MCF 10A (cell line): ENCODE measurements around the gene CCDC177. TPM values are rescaled to one million over a fixed set of nuclear protein-coding genes. Genes with fewer than 3 reads are reported as not detected.

Experiments
- BruUV-seq: library from RNA; stranded (reverse); fragments of 400-500 nt; replicated peaks from 2 replicates; lab custom pipeline; 2021; lab: Mats Ljungman, UMichigan
- CTCF ChIA-PET: fragments of 300-600 bp; sonication (Branson Sonifier 250); formaldehyde crosslinking; extraction: SDS; loops from one replicate; lab custom pipeline; 2021; ENCODE audit warnings: antibody characterized with exemption, inconsistent platforms; lab: Yijun Ruan, JAX
- POLR2A ChIA-PET: fragments of 300-600, 350-650 bp; sonication (Branson Sonifier 250); formaldehyde crosslinking; extraction: SDS; loops from one replicate; lab custom pipeline; 2020; ENCODE audit warnings: antibody characterized with exemption, inconsistent platforms; lab: Yijun Ruan, JAX
- DNase-seq: peaks from one replicate; pipeline ENCODE4 v3.0.0-alpha.2; 2018; ENCODE audit not compliant: unreplicated experiment
- H3K27ac Mint-ChIP-seq: one replicate; pipeline ENCODE4 v1.8.0; 2022; ENCODE audit warnings: mild to moderate bottlenecking, low read depth, mixed read lengths; ENCODE audit not compliant: unreplicated experiment
- H3K27me3 Mint-ChIP-seq: one replicate; pipeline ENCODE4 v1.8.0; 2022; ENCODE audit warnings: mixed read lengths; ENCODE audit not compliant: insufficient read depth, unreplicated experiment
- H3K36me3 Mint-ChIP-seq: one replicate; pipeline ENCODE4 v1.8.0; 2022; ENCODE audit warnings: mild to moderate bottlenecking, moderate library complexity, mixed read lengths; ENCODE audit not compliant: insufficient read depth, unreplicated experiment
- H3K4me1 Mint-ChIP-seq: one replicate; pipeline ENCODE4 v1.8.0; 2022; ENCODE audit warnings: mixed read lengths; ENCODE audit not compliant: insufficient read depth, unreplicated experiment
- H3K4me3 Mint-ChIP-seq: one replicate; pipeline ENCODE4 v1.8.0; 2022; ENCODE audit warnings: mild to moderate bottlenecking, moderate library complexity, mixed read lengths; ENCODE audit not compliant: unreplicated experiment
- H3K9me3 Mint-ChIP-seq: one replicate; pipeline ENCODE4 v1.8.0; 2022; ENCODE audit warnings: mixed read lengths; ENCODE audit not compliant: unreplicated experiment
- CTCF ChIP-seq: fragments of 200-600 bp; IDR thresholded peaks from one replicate; pipeline ENCODE4 v1.8.0; 2022; ENCODE audit warnings: antibody characterized with exemption, mild to moderate bottlenecking; ENCODE audit not compliant: unreplicated experiment
- intact Hi-C: fragments of 100-400 bp; cut with micrococcal nuclease; formaldehyde crosslinking; loops from 2 replicates; pipeline ENCODE4 v1.14.1; 2022
- total RNA-seq: library from RNA; stranded (reverse); gene quantifications from 2 replicates; pipeline ENCODE4 v1.2.3, GENCODE V29; 2022

Gene CCDC177
- total RNA-seq, 1 experiment from 2014 or later, result not detected

GRCh38 chr14:69613312-69614073, 38.8 kb upstream of the CCDC177 start:
- Mint-ChIP-seq H3K27ac (peak overlapping the region; percentile 93), H3K36me3 (peaks cover 6% of the 10 kb centered on the region), H3K9me3 (no peaks in the 10 kb centered on the region), H3K27me3 (no peaks in the 10 kb centered on the region), H3K4me1 (peaks cover 60% of the 10 kb centered on the region), H3K4me3 (peak overlapping the region; percentile 91)
- no peak for TF ChIP-seq CTCF
- POLR2A ChIA-PET, result interaction anchor here (0.6 to 4.4 kb wide), 20 partner anchors 10 to 232 kb away, joined by 3 to 63 read pairs (median 8); partner anchors contain the start of gene SRSF5
- CTCF ChIA-PET, result interaction anchor here (0.7 to 1.5 kb wide), 6 partner anchors 17 to 114 kb away, joined by 3 to 10 read pairs (median 4); no protein-coding TSS in a partner anchor
- DNase-seq, result no peak
- intact Hi-C loops, result no loop called here
- no TSS peak for BruUV-seq

DNA sequence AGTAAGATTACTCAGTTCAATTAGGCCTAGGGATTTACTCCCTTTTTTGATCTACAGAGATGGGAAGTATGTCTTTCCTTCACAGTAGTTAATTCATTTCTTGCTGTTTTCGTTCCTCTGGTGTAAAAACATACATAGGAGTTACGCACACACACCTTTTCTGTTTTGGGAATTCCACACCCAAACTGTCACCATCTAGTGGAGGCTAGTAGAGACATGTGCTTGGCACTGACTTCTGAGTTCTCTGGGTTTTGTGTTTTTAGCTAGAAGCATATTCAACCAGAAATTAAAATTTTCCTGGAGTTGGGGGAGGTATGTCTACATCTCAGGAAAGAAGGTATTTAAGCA, 38.1 kb upstream of the CCDC177 start:
- DNase-seq, result peak; percentile 61
- TSS peak; percentile 37 for BruUV-seq
- POLR2A ChIA-PET, result interaction anchor here (0.6 to 4.4 kb wide), 24 partner anchors 11 to 233 kb away, joined by 3 to 63 read pairs (median 6); partner anchors contain the start of gene SRSF5
- intact Hi-C loops, result no loop called here
- peak overlapping the region; percentile 91 for H3K4me3 Mint-ChIP-seq
- peaks cover 6% of the 10 kb centered on the region for H3K36me3 Mint-ChIP-seq
- H3K9me3 Mint-ChIP-seq, result no peaks in the 10 kb centered on the region
- CTCF ChIA-PET, result interaction anchor here (0.6 to 1.5 kb wide), 9 partner anchors 17 to 115 kb away, joined by 3 to 10 read pairs (median 5); partner anchors contain the start of gene CCDC177
- TF ChIP-seq CTCF, result peak; percentile 18
- H3K27ac Mint-ChIP-seq, result peak overlapping the region; percentile 93
- H3K4me1 Mint-ChIP-seq, result peaks cover 57% of the 10 kb centered on the region
- no peaks in the 10 kb centered on the region for H3K27me3 Mint-ChIP-seq

DNA sequence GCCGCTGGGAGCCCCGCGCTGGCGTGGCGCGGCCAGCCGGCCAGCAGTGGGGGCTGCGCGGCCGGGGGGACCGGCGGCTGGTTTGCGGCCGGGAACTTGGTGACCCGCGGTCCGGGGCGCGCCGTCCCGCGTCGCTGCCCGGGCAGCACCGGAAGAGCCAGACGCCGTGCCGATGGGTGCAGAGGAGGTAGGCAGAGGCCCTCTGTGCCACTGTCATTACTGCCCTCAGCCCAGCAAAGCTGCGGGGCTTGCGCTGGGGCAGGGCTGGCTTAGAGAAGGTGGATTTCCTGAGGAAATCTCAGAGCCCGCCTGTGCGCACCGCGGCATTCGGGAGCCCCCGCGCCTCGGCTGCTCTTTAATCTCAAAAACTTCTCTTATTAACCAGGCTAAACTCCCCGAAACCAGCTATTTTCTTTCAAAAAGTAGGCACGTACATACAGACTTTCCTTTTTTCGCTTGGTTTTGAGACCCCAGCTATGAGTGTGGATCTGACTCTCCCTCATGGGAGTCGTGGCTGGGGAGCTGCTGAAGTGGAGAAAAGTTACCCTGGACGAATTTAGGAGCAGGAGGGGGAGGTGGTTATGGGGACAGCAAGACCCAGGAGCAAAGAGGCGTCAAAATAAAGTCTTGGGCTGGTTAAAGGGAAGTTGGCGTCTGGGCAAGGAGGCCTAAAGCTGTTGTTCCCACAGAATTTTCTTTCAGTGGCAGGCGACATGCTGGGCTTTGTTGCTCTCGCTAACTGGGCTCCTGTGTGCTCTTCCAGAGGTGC, 37.5 kb upstream of the CCDC177 start:
- TF ChIP-seq CTCF, result no peak
- H3K9me3 Mint-ChIP-seq, result no peaks in the 10 kb centered on the region
- peak; percentile 27 for DNase-seq
- peak overlapping the region; percentile 93 for H3K27ac Mint-ChIP-seq
- intact Hi-C loops, result no loop called here
- peaks cover 57% of the 10 kb centered on the region for H3K4me1 Mint-ChIP-seq
- no peaks in the 10 kb centered on the region for H3K27me3 Mint-ChIP-seq
- CTCF ChIA-PET, result interaction anchor here (0.6 to 1.5 kb wide), 14 partner anchors 14 to 376 kb away, joined by 3 to 10 read pairs (median 4); partner anchors contain the start of gene CCDC177
- POLR2A ChIA-PET, result interaction anchor here (0.6 to 4.4 kb wide), 22 partner anchors 11 to 728 kb away, joined by 3 to 63 read pairs (median 8); partner anchors contain the start of gene SRSF5
- peaks cover 6% of the 10 kb centered on the region for H3K36me3 Mint-ChIP-seq
- TSS peak; percentile 91 for BruUV-seq
- peak overlapping the region; percentile 91 for H3K4me3 Mint-ChIP-seq
